Activated CD4-positive, alpha-beta memory T cell treated with anti-CD3 and anti-CD28 coated beads for 36 hours (primary cell): ENCODE results near the gene SHISAL1. TPM values are rescaled to one million over a fixed set of nuclear protein-coding genes. Genes with fewer than 3 reads are reported as not detected.
"Not testable (repeated sequence)": the region's sequence is repeated elsewhere in the genome, so short reads cannot be mapped to it uniquely, and the experiment has no call there.

Experiments used
- CTCF ChIA-PET: fragments of 350-600 bp; sonication (Branson Sonifier 250); formaldehyde crosslinking; loops from one replicate; lab custom pipeline; 2021; ENCODE audit warnings: antibody characterized with exemption, inconsistent platforms; lab: Charles Lee
- POLR2A ChIA-PET: fragments of 350-600 bp; sonication (Branson Sonifier 250); formaldehyde crosslinking; loops from one replicate; lab custom pipeline; 2021; ENCODE audit warnings: antibody characterized with exemption; lab: Charles Lee
- DNase-seq: peaks from one replicate; pipeline ENCODE4 v3.0.0-alpha.2; 2020
- H3K27ac Mint-ChIP-seq: one replicate; pipeline ENCODE4 v1.8.0; 2021; ENCODE audit warnings: mixed read lengths
- H3K27me3 Mint-ChIP-seq: one replicate; pipeline ENCODE4 v1.8.0; 2021; ENCODE audit warnings: mixed read lengths
- H3K36me3 Mint-ChIP-seq: one replicate; pipeline ENCODE4 v1.8.0; 2021; ENCODE audit warnings: mixed read lengths
- H3K4me1 Mint-ChIP-seq: one replicate; pipeline ENCODE4 v1.8.0; 2021; ENCODE audit warnings: low read depth, mixed read lengths
- H3K4me3 Mint-ChIP-seq: one replicate; pipeline ENCODE4 v1.8.0; 2021; ENCODE audit warnings: mild to moderate bottlenecking, mixed read lengths
- H3K9me3 Mint-ChIP-seq: one replicate; pipeline ENCODE4 v1.8.0; 2021; ENCODE audit warnings: mixed read lengths
- intact Hi-C: fragments of 100-400 bp; cut with micrococcal nuclease; formaldehyde crosslinking; loops from one replicate; pipeline ENCODE4 v1.15.1; 2023
- total RNA-seq, 2 experiments: library from RNA; stranded (reverse); gene quantifications; one replicate each; pipeline ENCODE4 v1.2.3, GENCODE V29; 2021

SHISAL1 gene
- total RNA-seq, 2 experiments from 2014 or later, result not detected

GRCh38 chr22:44331881-44332714 lies 19.3 kb upstream of the SHISAL1 start:
- intact Hi-C loops, result loop anchor here (10.0 kb wide), 1 partner anchor 293 kb away; no protein-coding TSS in a partner anchor

DNA sequence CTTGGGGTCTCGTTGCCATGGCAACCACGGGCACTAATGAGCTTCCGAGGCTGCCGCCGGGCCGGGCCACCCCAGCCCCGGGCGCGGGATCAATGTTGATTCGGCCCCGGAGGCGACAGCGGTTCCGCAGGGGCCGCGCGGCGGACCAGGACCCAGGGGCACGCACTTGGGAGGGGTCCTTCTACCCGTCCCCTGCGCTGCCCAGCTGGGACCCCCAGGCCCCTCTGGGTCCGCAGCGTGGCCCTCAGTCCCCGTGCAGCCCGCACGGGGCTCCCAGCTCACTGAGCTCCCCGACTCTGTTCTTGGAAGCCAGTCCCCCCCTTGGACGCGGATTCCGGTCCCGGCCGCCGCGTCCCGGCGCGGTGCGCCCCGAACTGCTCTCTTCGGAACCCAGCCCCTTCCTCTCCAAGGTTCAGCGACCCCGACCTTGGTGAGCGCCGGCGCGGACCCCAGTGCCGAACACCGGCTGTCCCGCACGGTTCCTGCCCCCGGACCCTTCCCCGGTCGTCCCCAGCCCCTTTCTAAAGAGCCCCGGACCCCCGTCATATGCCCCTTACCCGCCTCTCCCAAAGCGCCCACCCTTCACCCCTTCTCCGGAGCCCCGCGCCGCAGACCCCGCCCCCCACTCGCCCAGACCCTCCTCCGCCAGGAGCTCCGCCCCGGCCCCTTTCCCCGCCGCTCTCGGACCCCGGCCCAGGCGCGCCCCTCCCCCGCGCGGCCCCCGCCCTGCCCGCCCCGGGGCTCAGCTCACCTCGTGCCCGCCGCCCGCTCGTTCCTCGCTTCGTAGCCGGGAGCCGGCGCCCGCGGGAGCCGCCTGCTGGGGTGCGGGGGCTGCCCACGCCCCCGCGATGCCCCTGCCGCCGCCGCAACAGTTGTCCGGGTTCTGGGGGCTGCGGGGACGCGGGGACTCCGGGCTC lies 18.3 kb upstream of the SHISAL1 start:
- no peak overlapping the region for H3K4me3 Mint-ChIP-seq
- POLR2A ChIA-PET, result no interaction called here

More at GRCh38 chr22:44331881-44332714, 19.3 kb upstream of the SHISAL1 start:
- H3K9me3 Mint-ChIP-seq, result no peaks in the 10 kb centered on the region
- peak overlapping the region; percentile 4 for H3K4me3 Mint-ChIP-seq
- H3K27me3 Mint-ChIP-seq, result peaks cover 41% of the 10 kb centered on the region
- CTCF ChIA-PET, result no interaction called here
- H3K4me1 Mint-ChIP-seq, result peaks cover 14% of the 10 kb centered on the region
- POLR2A ChIA-PET, result no interaction called here
- H3K36me3 Mint-ChIP-seq, result no peaks in the 10 kb centered on the region
- DNase-seq, result no peak
- no peak overlapping the region for H3K27ac Mint-ChIP-seq

GRCh38 chr22:44330188-44330743 lies 17.5 kb upstream of the SHISAL1 start:
- no peaks in the 10 kb centered on the region for H3K9me3 Mint-ChIP-seq
- peaks cover 50% of the 10 kb centered on the region for H3K27me3 Mint-ChIP-seq
- CTCF ChIA-PET, result no interaction called here
- intact Hi-C loops, result loop anchor here (10.0 kb wide), 1 partner anchor 295 kb away; no protein-coding TSS in a partner anchor
- DNase-seq, result no peak
- POLR2A ChIA-PET, result no interaction called here
- peaks cover 23% of the 10 kb centered on the region for H3K4me1 Mint-ChIP-seq
- H3K36me3 Mint-ChIP-seq, result no peaks in the 10 kb centered on the region
- H3K27ac Mint-ChIP-seq, result no peak overlapping the region
- H3K4me3 Mint-ChIP-seq, result no peak overlapping the region

More for the DNA sequence above, 18.3 kb upstream of the SHISAL1 start:
- no peak for DNase-seq
- H3K9me3 Mint-ChIP-seq, result no peaks in the 10 kb centered on the region
- intact Hi-C loops, result loop anchor here (10.0 kb wide), 1 partner anchor 294 kb away; no protein-coding TSS in a partner anchor
- CTCF ChIA-PET, result no interaction called here
- no peaks in the 10 kb centered on the region for H3K36me3 Mint-ChIP-seq
- H3K27ac Mint-ChIP-seq, result no peak overlapping the region
- H3K27me3 Mint-ChIP-seq, result peaks cover 50% of the 10 kb centered on the region
- peaks cover 19% of the 10 kb centered on the region for H3K4me1 Mint-ChIP-seq

- CTCF ChIA-PET, result no interaction called here
- H3K36me3 Mint-ChIP-seq, result no peaks in the 10 kb centered on the region
- no peaks in the 10 kb centered on the region for H3K9me3 Mint-ChIP-seq
- peaks cover 52% of the 10 kb centered on the region for H3K27me3 Mint-ChIP-seq
- intact Hi-C loops, result no loop called here
- peak; percentile 57 for DNase-seq
- H3K4me1 Mint-ChIP-seq, result peaks cover 23% of the 10 kb centered on the region
- POLR2A ChIA-PET, result no interaction called here
- H3K27ac Mint-ChIP-seq, result no peak overlapping the region
- H3K4me3 Mint-ChIP-seq, result no peak overlapping the region
Observed at GRCh38 chr22:44329179-44329796, 16.5 kb upstream of the SHISAL1 start.

DNA sequence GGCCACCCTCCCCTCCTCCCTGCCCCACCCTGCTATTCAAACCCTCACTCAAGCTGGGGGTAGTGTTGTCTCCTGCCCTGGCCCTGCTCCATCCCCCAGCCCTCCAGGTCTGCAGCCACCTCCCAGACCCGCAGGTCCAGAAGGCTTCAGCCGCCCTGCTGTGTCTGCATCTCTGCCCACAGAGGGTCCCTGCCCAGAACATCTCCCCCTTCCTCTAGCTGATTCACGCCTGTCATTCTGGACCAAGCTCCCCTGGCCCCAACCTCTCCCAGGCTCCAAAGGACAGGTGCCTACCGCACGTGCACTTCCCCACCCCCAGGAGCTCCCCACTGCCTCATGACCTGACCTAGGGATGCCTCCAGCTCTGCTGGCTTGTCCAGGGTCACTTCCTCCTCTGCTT lies 16.0 kb upstream of the SHISAL1 start:
- Mint-ChIP-seq H3K36me3 (no peaks in the 10 kb centered on the region), H3K4me1 (peaks cover 23% of the 10 kb centered on the region), H3K27ac (no peak overlapping the region), H3K27me3 (peaks cover 57% of the 10 kb centered on the region), H3K9me3 (no peaks in the 10 kb centered on the region), H3K4me3 (no peak overlapping the region)
- intact Hi-C loops, result no loop called here
- CTCF ChIA-PET, result no interaction called here
- POLR2A ChIA-PET, result no interaction called here
- DNase-seq, result no peak

- Mint-ChIP-seq H3K27ac (no peak overlapping the region), H3K4me1 (peaks cover 23% of the 10 kb centered on the region), H3K36me3 (no peaks in the 10 kb centered on the region), H3K4me3 (no peak overlapping the region), H3K27me3 (peaks cover 61% of the 10 kb centered on the region), H3K9me3 (no peaks in the 10 kb centered on the region)
- intact Hi-C loops, result no loop called here
- POLR2A ChIA-PET, result no interaction called here
- DNase-seq, result no peak
- CTCF ChIA-PET, result no interaction called here
Observed at GRCh38 chr22:44328326-44328725, 15.6 kb upstream of the SHISAL1 start.

GRCh38 chr22:44326491-44326885 lies 13.7 kb upstream of the SHISAL1 start:
- Mint-ChIP-seq H3K27me3 (peaks cover 58% of the 10 kb centered on the region), H3K27ac (no peak overlapping the region), H3K9me3 (no peaks in the 10 kb centered on the region), H3K36me3 (no peaks in the 10 kb centered on the region), H3K4me3 (peak overlapping the region; percentile 22), H3K4me1 (peaks cover 17% of the 10 kb centered on the region)
- intact Hi-C loops, result no loop called here
- POLR2A ChIA-PET, result no interaction called here
- CTCF ChIA-PET, result interaction anchor here (1.0 kb wide), 1 partner anchor 333 kb away, joined by 7 read pairs; no protein-coding TSS in a partner anchor
- DNase-seq, result no peak

DNA sequence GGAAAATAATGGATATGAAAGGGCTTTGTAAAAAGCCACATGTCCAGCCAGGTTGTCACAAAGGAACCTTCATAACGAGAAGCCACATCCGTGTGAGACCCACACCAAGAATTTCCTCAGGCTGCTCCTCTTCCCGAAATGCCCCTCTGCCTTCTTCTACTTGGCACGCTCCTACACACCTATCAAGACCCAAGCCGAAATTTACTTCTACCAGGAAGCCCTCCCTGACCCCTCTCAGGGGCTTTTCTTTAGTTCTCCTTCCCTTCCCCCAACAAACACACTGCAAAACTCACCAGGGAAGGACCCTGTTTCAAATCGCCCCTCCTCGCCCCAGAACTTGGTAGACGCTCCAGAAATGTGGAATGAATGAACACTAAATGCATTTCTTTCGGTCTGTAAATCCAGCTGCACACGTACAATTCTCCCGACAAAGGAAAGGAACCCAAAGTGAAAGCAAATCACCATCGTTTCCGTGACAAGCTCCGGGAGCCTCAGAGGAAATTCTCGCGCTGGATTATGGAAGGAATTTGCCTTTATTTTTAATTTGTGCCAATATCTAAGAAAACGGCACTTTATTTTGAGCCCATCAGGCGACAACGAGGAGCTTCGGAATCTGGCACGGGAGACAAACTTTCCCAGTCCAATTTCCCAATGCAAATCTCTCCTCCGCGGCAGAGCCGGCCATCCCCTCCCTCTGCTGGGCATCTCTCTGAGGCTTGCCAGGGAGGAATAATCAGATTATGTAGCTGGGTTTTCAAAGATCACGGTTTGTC lies 13.2 kb upstream of the SHISAL1 start:
- Mint-ChIP-seq H3K27me3 (peaks cover 58% of the 10 kb centered on the region), H3K27ac (no peak overlapping the region), H3K9me3 (no peaks in the 10 kb centered on the region), H3K4me1 (peaks cover 17% of the 10 kb centered on the region), H3K36me3 (no peaks in the 10 kb centered on the region), H3K4me3 (peak overlapping the region; percentile 22)
- CTCF ChIA-PET, result interaction anchor here (1.0 kb wide), 1 partner anchor 332 kb away, joined by 7 read pairs; no protein-coding TSS in a partner anchor
- intact Hi-C loops, result no loop called here
- POLR2A ChIA-PET, result no interaction called here
- no peak for DNase-seq

GRCh38 chr22:44323140-44323790 lies 10.5 kb upstream of the SHISAL1 start:
- DNase-seq, POLR2A ChIA-PET, H3K36me3 Mint-ChIP-seq, intact Hi-C loops, H3K27ac Mint-ChIP-seq, H3K9me3 Mint-ChIP-seq, H3K4me3 Mint-ChIP-seq, H3K4me1 Mint-ChIP-seq, CTCF ChIA-PET: not testable (repeated sequence)
- peaks cover 36% of the 10 kb centered on the region for H3K27me3 Mint-ChIP-seq

GRCh38 chr22:44319685-44320084 lies 6.9 kb upstream of the SHISAL1 start:
- POLR2A ChIA-PET, result no interaction called here
- peaks cover 18% of the 10 kb centered on the region for H3K27me3 Mint-ChIP-seq
- H3K27ac Mint-ChIP-seq, result no peak overlapping the region
- no peaks in the 10 kb centered on the region for H3K4me1 Mint-ChIP-seq
- CTCF ChIA-PET, result no interaction called here
- no peaks in the 10 kb centered on the region for H3K9me3 Mint-ChIP-seq
- no peaks in the 10 kb centered on the region for H3K36me3 Mint-ChIP-seq
- DNase-seq, result no peak
- intact Hi-C loops, result no loop called here
- no peak overlapping the region for H3K4me3 Mint-ChIP-seq

- no peak overlapping the region for H3K4me3 Mint-ChIP-seq
- intact Hi-C loops, result no loop called here
- DNase-seq, result no peak
- CTCF ChIA-PET, result no interaction called here
- no peak overlapping the region for H3K27ac Mint-ChIP-seq
- POLR2A ChIA-PET, result no interaction called here
- peaks cover 5% of the 10 kb centered on the region for H3K4me1 Mint-ChIP-seq
- H3K36me3 Mint-ChIP-seq, result no peaks in the 10 kb centered on the region
- peaks cover 11% of the 10 kb centered on the region for H3K27me3 Mint-ChIP-seq
- H3K9me3 Mint-ChIP-seq, result no peaks in the 10 kb centered on the region
Observed at GRCh38 chr22:44318751-44319150, 6.0 kb upstream of the SHISAL1 start.
